Stimulated activated naive CD8-positive, alpha-beta T cell treated with anti-CD3 and anti-CD28 coated beads, Interleukin-15, amount 100 ng/mL, for 72 hours (primary cell): ENCODE measurements around the gene ATP2B2.
"Not testable (repeated sequence)": the region's sequence is repeated elsewhere in the genome, so short reads cannot be mapped to it uniquely, and the experiment has no call there.

Experiments used
- ATAC-seq: fragments of 150-1000 bp; cut with Tn5 transposase; 2 replicates; pipeline ENCODE4 v1.10.0; 2021; ENCODE audit warnings: mild to moderate bottlenecking, moderate library complexity
- DNase-seq, 2 donors: peaks; one replicate each; pipeline ENCODE4 v3.0.0; 2021 to 2022
- H3K27ac Mint-ChIP-seq, 2 donors: one replicate each; pipeline ENCODE4 v1.8.0; 2022; ENCODE audit warnings: mild to moderate bottlenecking in 2 of 2, mixed read lengths in 2 of 2, moderate library complexity in 2 of 2
- H3K27me3 Mint-ChIP-seq: one replicate; pipeline ENCODE4 v1.8.0; 2022; ENCODE audit warnings: mixed read lengths
- H3K4me1 Mint-ChIP-seq: one replicate; pipeline ENCODE4 v1.8.0; 2022; ENCODE audit warnings: mild to moderate bottlenecking, mixed read lengths
- H3K4me3 Mint-ChIP-seq, 2 donors: one replicate each; pipeline ENCODE4 v1.8.0; 2022; ENCODE audit warnings: mild to moderate bottlenecking in 2 of 2, mixed read lengths in 2 of 2, moderate library complexity in 1 of 2
- H3K9me3 Mint-ChIP-seq, 2 donors: one replicate each; pipeline ENCODE4 v1.8.0; 2022; ENCODE audit warnings: mixed read lengths in 2 of 2

The ATP2B2 gene

DNA sequence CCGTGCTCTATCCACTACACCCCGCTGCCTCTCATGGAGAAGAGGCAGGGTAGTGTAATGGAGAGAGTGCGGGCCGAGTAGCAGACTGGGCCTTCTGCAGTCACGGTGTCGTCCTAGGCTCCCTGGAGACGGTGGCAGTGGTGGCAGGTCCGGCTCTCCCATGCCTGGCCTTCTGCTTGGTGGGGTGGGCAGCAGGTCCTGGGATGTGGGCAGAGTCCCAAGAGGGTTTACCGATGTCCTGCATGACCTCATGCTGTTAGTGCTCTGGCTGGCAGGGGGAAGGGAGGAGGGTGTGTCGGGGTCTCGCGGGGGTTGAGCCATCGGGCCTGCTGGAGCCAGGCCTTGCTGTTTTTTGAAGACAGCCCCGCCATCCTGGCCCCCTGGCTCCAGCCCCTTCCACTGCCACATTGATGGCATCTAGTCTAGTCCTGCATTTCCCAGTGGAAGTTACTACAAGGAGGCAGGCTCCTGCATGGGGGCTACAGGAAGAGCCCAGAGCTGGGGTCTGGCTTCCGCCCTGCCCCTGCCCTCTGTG, 110.8 kb downstream of the ATP2B2 start:
- Mint-ChIP-seq H3K27me3 (peaks cover 16% of the 10 kb centered on the region), H3K4me1 (peaks cover 32% of the 10 kb centered on the region), H3K27ac (no peak overlapping the region), H3K4me3 (no peak overlapping the region), H3K9me3 (no peaks in the 10 kb centered on the region)
- no peak for DNase-seq
- ATAC-seq, result no peak

DNA sequence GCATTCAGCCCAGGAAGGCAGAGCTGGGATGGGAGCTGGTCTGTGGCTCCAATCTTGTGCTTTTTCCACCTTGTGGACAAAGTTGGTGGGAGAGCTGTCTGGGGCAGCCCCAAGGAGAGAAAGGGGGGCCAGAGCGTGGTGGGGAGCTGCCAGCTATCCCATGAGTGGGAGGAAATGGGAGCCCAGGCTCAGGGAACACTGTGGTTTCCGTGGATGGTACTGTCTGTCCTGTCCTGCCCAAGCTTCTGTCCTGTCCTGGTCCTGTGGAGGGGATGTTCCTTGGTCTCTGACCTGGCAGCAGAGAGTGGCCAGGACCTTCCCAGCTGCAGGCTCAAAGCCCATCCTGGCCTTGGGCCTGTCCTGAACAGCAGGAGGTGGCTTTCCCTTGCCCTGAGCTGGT, 111.9 kb downstream of the ATP2B2 start:
- Mint-ChIP-seq H3K4me3 (no peak overlapping the region), H3K27me3 (peaks cover 16% of the 10 kb centered on the region), H3K9me3 (peaks cover 0 to 7% of the 10 kb centered on the region in 2 donors), H3K4me1 (peaks cover 40% of the 10 kb centered on the region), H3K27ac (no peak overlapping the region)
- DNase-seq, result no peak
- ATAC-seq, result no peak

DNA sequence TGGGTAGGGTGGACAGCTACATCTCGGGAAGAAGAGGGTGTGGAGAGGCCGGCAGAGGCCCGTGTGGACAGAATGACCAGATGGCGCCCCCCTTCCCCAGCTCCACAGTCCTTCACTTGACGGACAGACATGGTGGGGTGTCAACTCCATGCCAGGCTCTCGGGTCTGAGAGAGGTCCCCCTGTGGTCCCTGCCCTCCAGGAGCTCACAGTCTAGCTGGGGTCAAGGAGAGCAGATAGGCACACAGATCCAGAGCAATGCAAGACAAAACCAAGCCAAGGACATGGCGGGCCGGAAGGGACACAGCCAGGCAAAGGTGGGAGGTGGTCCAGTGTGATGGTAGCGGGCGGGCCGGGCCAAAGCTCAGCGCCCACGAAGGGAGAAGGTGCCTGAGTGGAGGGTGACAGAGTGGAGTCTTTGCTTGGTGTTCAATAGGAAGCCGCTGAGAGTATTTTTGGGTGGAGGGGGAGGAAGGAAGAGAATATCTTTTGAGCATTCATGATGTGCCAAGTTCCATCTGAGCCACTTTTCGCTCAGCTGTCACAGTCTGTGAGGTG, 112.4 kb downstream of the ATP2B2 start:
- Mint-ChIP-seq H3K27me3 (peaks cover 16% of the 10 kb centered on the region), H3K9me3 (peaks cover 0 to 12% of the 10 kb centered on the region in 2 donors), H3K4me1 (peaks cover 40% of the 10 kb centered on the region), H3K27ac (no peak overlapping the region), H3K4me3 (no peak overlapping the region)
- DNase-seq (no peak), ATAC-seq (no peak)

DNA sequence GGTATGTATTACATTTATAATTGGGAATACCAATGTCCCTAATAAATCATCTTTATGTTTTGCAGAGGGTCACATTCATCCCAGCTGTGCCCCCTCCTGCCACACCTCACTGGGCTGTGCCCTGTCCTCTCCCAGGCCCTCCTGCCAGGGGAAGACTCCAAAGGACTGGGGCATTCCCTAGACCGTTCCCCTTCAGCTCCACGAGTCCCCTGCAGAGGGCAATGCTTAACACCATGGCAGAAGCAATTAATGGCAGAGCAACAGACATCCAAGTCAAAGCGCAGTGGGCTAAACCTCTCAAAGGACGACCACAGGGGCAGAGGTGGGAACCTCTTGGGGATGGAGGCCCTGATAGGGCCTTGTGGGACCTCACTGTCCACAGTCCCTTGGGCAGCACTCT, 113.1 kb downstream of the ATP2B2 start:
- peaks cover 0 to 19% of the 10 kb centered on the region in 2 donors for H3K9me3 Mint-ChIP-seq
- peaks cover 41% of the 10 kb centered on the region for H3K4me1 Mint-ChIP-seq
- ATAC-seq (no peak), DNase-seq (no peak)
- H3K27ac Mint-ChIP-seq, result peak overlapping the region in 1 of 2 donors; percentile 49
- no peak overlapping the region for H3K4me3 Mint-ChIP-seq
- peaks cover 11% of the 10 kb centered on the region for H3K27me3 Mint-ChIP-seq

DNA sequence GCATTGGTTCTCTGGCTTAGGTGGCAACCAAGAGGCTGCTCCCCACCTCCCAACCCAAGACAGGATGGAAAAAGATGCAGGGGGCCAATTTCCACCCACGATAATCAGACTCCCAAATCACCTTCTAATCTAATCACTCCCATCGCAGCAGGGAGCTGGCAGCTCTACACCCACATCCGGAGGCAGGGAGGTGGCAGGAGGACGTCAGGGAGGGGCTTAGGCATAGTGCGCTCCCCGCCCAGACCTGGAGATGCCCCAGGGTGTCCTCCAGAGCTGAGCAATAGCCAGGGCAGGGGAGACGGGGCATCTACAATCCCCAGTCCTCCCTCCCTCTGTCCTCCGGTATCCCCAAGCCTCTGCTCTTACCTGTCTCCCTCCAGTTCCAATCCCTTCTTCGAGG, 114.0 kb downstream of the ATP2B2 start:
- Mint-ChIP-seq H3K27ac (peak overlapping the region in 1 of 2 donors; percentile 93), H3K4me1 (peaks cover 45% of the 10 kb centered on the region), H3K9me3 (peaks cover 0 to 26% of the 10 kb centered on the region in 2 donors), H3K27me3 (peaks cover 3% of the 10 kb centered on the region), H3K4me3 (no peak overlapping the region)
- ATAC-seq, result no peak
- DNase-seq, result no peak

DNA sequence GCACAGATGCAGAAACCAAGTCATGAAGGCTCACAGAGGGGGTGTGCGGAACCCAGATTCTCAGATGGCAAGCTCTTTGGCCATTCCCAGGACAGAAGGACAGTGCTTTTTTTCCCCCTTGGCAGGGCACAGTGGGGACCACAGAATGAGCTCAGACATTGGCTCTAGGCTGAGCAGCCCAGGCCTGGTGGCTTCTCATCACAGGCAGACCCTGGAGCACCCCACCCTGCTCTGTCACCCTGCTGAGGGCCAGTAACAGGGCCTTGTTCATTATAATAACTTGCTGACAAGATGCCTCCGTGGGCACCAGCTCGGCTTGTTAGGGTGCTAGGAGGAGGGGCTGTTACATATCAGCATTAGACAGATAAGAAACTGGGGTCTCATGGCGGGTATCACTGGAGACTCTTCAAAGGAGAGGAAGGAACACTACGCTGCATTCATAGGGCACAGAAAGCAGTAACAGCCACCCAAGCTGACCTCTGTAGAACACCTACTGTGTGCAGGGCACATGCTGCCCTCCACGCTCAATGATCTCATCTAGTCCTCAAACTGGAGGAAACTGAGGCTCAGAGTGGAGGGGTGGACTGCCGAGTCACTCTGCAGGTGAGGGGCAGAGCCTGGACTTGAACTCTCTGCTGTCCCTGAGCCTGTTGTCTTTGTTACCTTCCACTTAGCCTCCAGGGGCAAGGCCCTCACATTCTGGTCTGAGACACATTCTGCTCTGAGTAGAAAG, 114.6 kb downstream of the ATP2B2 start:
- no peak for ATAC-seq
- H3K27me3 Mint-ChIP-seq, result no peaks in the 10 kb centered on the region
- peaks cover 39% of the 10 kb centered on the region for H3K4me1 Mint-ChIP-seq
- peaks cover 0 to 31% of the 10 kb centered on the region in 2 donors for H3K9me3 Mint-ChIP-seq
- H3K4me3 Mint-ChIP-seq, result no peak overlapping the region
- DNase-seq, result no peak
- H3K27ac Mint-ChIP-seq, result no peak overlapping the region

DNA sequence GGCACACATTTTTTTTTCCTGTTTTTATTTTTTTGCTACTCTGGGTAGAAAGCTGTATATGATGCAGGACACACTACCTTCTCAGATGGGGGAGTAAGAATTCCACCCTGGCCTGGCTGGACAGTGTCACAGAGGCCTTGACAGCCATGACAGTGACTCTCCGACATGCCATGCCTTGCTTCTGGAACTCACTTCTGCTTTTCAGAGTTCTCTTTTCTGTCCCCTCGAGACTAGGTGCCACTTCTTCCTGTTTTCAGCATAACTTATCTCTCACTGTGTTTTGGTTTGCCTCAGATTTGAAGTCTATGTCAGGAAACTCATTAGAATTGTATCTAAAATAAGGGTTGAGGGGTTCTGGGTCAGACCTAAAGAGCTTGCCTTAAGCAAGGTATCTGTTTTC, 115.4 kb downstream of the ATP2B2 start:
- ATAC-seq (no peak), DNase-seq (no peak)
- H3K4me3 Mint-ChIP-seq, result no peak overlapping the region
- no peak overlapping the region for H3K27ac Mint-ChIP-seq
- peaks cover 0 to 35% of the 10 kb centered on the region in 2 donors for H3K9me3 Mint-ChIP-seq
- H3K4me1 Mint-ChIP-seq, result peaks cover 31% of the 10 kb centered on the region
- no peaks in the 10 kb centered on the region for H3K27me3 Mint-ChIP-seq

DNA sequence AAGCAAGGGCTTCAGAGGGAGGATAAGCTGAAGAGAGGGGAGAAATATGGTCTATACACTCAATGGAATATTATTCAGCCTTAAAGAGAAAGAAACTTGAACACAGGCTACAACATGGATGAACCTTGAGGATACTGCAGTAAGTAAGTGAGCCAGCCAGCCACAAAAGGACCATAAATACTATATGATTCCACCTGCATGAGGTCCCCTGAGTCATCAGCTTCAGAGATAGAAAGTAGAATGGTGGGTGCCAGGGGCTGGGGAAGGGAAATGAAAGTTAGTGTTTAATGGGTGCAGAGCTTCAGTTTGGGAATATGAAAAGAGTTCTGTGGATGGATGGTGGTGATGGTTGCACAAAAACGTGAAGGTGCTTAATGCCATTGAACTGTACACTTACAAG, 116.0 kb downstream of the ATP2B2 start:
- Mint-ChIP-seq H3K27me3 (no peaks in the 10 kb centered on the region), H3K27ac (no peak overlapping the region), H3K4me3 (no peak overlapping the region), H3K9me3 (peaks cover 0 to 35% of the 10 kb centered on the region in 2 donors), H3K4me1 (peaks cover 29% of the 10 kb centered on the region)
- ATAC-seq (no peak), DNase-seq (no peak)

DNA sequence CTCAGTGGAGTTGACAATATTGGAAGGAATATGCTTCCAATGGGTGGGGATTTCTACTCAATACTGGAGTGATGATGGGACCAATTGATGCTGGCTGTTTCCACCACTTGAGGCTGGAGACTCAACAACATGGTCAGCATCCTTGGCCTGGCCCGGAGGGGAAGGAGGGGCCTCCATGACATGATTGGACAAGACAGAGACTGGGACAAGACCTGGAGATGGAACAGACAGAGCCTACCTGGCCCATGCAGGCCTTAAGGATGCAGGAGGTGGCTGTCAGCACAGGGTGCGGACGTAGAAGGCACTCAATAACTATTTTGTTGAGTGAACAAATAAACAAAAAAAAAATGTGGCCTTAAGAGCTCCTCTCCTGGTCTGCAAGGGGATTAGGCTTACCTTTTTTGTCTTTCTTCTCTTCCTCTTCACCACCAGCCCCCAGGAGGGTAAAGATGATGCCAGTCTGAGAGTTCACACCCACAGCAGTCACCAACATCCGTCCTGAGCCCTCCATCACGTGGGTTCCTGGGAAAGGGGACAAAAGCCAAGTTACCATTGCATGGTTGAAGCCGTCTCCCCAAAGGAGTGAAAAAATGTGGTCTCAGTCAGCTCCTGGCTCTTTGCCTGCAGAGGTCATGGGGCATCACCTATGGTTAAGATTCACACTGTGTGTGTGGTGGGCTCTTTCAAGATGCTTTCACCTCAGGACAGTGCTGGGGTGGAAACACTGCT, 117.3 kb downstream of the ATP2B2 start:
- Mint-ChIP-seq H3K4me3 (no peak overlapping the region), H3K27me3 (no peaks in the 10 kb centered on the region), H3K4me1 (peaks cover 29% of the 10 kb centered on the region), H3K27ac (no peak overlapping the region), H3K9me3 (peaks cover 0 to 35% of the 10 kb centered on the region in 2 donors)
- ATAC-seq, result no peak
- no peak for DNase-seq

DNA sequence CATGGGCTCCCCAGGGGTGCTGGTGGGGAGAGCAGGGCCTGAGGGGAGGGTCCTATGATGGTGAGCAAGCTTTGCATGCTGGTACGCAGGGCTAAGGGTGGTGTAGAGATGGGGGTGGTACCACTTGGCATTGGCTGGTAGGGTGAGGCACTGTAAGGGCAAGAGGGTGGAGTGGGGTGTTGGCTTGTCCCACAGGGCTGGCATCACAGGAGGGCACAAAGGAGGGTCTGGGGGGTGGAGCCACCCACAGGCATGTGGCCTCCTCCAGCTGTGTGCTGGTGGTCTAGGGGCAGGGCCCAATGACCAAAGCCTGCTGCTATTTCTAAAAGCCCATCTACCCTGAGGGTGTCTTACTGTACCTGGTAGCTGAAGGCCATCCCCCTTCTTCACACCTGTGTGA, 119.3 kb downstream of the ATP2B2 start:
- Mint-ChIP-seq H3K9me3 (peaks cover 0 to 35% of the 10 kb centered on the region in 2 donors), H3K27me3 (no peaks in the 10 kb centered on the region)
- ATAC-seq, result peak; percentile 34

DNA sequence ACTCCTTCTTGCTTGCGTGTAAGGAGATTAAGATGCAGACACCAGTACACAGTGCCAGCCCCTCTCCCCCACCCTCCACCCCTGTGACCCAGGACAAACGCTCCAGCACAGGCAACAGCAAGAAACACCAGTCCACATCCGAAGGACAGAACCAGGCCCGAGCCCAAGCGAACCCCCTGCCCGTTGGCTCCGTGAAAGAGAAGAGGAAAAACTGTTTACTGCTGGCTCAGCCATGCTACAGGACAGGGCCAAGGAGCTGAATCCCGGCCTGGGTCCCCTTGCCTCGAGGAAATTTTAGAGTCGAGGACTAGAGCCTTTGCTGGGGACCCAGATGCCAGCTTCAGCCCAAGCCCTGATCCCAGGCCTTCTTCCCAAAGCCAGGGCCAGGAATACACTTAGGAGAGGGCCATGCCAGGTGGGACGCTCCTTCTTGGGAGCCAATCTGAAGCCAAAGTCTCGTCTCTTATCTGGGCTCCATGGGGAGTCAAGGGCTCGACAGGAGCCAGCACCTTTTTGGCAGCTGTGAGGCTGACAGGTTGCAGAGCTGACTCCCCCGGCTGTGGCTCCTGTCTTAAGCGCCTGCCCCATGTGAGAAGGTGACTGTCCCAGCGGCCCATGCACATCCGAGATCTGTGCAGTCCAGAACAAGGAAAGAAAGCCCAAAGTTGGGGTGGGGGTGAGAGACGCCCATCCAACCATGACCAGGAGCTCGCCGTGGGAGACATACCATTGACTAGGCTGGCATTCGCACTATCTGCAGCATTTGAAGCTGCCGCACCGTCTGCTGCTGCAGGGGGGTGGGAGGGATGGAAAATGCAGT, 120.6 kb downstream of the ATP2B2 start:
- H3K9me3 Mint-ChIP-seq, result peaks cover 0 to 35% of the 10 kb centered on the region in 2 donors
- H3K27ac Mint-ChIP-seq, result no peak overlapping the region
- H3K4me3 Mint-ChIP-seq, result no peak overlapping the region
- peaks cover 17% of the 10 kb centered on the region for H3K4me1 Mint-ChIP-seq
- DNase-seq, result no peak
- no peak for ATAC-seq
- H3K27me3 Mint-ChIP-seq, result no peaks in the 10 kb centered on the region

More for the DNA sequence above, 119.3 kb downstream of the ATP2B2 start:
- peaks cover 23% of the 10 kb centered on the region for H3K4me1 Mint-ChIP-seq
- DNase-seq, result no peak
- no peak overlapping the region for H3K27ac Mint-ChIP-seq
- H3K4me3 Mint-ChIP-seq, result no peak overlapping the region

DNA sequence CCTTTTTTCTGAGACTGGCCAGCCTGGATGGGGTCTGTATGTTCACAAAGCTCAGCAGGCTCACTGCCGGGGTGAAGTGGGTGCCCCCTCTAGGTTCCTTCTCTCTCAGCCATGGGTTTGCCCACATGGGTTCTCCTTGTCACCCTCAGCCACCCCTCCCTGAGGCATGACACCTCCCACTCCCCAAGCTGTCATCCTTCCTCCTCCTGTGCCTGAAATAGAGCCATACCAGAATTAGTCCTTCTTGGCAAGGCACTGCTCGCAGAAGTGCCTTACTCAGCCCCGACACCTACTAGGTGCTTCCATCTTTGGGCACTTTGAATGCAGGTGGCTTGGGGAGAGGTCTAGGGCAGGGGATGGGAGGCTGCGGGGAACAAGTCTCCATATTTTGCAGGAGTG, 121.5 kb downstream of the ATP2B2 start:
- ATAC-seq (no peak), DNase-seq (no peak)
- H3K9me3 Mint-ChIP-seq, result peaks cover 0 to 32% of the 10 kb centered on the region in 2 donors
- H3K27ac Mint-ChIP-seq, result no peak overlapping the region
- H3K4me3 Mint-ChIP-seq, result no peak overlapping the region
- H3K27me3 Mint-ChIP-seq, result no peaks in the 10 kb centered on the region
- H3K4me1 Mint-ChIP-seq, result peaks cover 11% of the 10 kb centered on the region

DNA sequence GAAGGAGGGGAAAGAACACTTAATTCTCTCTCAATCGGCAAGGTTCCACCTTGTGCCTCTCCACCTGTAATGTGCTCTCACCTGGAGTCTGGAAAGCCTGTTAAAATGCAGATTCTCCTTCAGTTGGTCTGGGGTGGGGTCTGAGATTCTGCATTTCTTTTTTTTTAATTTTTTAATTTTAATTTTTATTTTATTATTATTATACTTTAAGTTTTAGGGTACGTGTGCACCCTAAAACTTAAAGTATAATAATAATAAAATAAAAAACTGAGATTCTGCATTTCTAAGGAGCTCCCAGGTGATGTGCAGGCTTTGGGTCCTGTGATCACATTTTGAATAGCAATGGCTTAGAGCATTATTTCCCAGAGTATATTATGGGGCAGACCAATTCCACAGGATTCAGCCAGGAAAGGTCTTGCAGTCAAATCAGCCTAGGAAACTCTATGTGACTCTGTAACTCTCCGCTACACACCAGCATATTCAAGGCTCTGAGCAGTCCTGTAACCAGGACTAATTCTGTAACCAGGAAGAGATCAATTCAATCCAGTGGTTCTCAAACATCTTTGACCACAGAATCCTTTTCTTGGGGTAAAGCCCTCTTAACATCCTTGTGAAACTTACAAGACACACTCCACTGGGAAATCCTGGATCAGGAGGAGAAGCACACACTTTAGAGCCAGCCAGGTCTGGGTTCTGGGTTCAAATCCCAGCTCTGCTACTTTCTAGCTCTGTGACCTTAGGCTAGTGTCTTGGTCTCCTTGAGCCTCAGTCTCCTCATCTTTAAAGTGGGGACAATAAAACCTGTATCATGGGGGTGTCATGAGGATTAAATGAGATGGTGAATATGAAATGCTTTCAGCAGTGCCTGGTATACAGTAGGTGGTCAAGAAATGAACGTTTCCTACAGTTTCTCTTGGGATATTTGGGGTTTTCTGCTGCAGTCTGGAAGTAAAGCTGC, 122.2 kb downstream of the ATP2B2 start:
- Mint-ChIP-seq H3K27ac (no peak overlapping the region), H3K9me3 (peaks cover 0 to 25% of the 10 kb centered on the region in 2 donors), H3K4me3 (no peak overlapping the region), H3K4me1 (peaks cover 9% of the 10 kb centered on the region), H3K27me3 (no peaks in the 10 kb centered on the region)
- DNase-seq (no peak), ATAC-seq (no peak)

DNA sequence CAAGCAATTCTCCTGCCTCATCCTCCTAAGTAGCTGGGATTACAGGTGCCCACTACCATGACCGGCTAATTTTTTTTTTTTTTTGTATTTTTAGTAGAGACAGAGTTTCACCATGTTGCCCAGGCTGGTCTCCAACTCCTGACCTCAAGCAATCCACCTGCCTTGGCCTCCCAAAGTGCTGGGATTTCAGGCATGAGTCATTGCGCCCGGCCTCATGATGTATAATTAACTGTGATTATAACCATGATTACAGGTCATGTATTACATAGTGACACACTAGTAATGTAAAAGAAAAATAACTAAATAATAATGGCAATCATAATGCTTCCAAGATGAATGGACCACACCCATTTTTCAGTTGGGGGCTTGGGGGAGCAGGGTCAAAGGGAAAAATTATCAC, 122.9 kb downstream of the ATP2B2 start:
- ATAC-seq, H3K27me3 Mint-ChIP-seq, DNase-seq: not testable (repeated sequence)

More for the DNA sequence above, 122.9 kb downstream of the ATP2B2 start:
- H3K4me1 Mint-ChIP-seq, H3K27ac Mint-ChIP-seq, H3K4me3 Mint-ChIP-seq: not testable (repeated sequence)
- peaks cover 0 to 18% of the 10 kb centered on the region in 2 donors for H3K9me3 Mint-ChIP-seq
